NCI-H510A (cell line): Measurements from ENCODE around the gene DAPL1.

Source experiments
- DNase-seq: peaks from one replicate; lab custom pipeline; 2025; lab: John Stamatoyannopoulos, UW

DAPL1 gene

GRCh38 chr2:158795195-158795924 lies at the start of gene DAPL1:
Gene DAPL1, plus strand, starts transcription at chr2:158795317. Its CDS starts 56 bp downstream, at chr2:158795373.
- DNase-seq = peak; percentile 22

- no peak for DNase-seq
Observed at GRCh38 chr2:158745866-158746382, 49.2 kb upstream of the DAPL1 start.

- DNase-seq = no peak
Observed at GRCh38 chr2:158746488-158746887, 48.6 kb upstream of the DAPL1 start.

GRCh38 chr2:158747281-158747680 lies 47.8 kb upstream of the DAPL1 start:
- no peak for DNase-seq

- DNase-seq = no peak
Observed at GRCh38 chr2:158748926-158749590, 46.1 kb upstream of the DAPL1 start.

- no peak for DNase-seq
Observed at GRCh38 chr2:158750458-158751125, 44.5 kb upstream of the DAPL1 start.

- DNase-seq = no peak
Observed at GRCh38 chr2:158753641-158754611, 41.2 kb upstream of the DAPL1 start.

- no peak for DNase-seq
Observed at GRCh38 chr2:158755310-158756087, 39.6 kb upstream of the DAPL1 start.

- no peak for DNase-seq
Observed at GRCh38 chr2:158756331-158756730, 38.8 kb upstream of the DAPL1 start.

- no peak for DNase-seq
Observed at GRCh38 chr2:158756976-158757375, 38.1 kb upstream of the DAPL1 start.

- DNase-seq = no peak
Observed at GRCh38 chr2:158760887-158761286, 34.2 kb upstream of the DAPL1 start.

- no peak for DNase-seq
Observed at GRCh38 chr2:158761621-158762020, 33.5 kb upstream of the DAPL1 start.

- DNase-seq = no peak
Observed at GRCh38 chr2:158762336-158762735, 32.8 kb upstream of the DAPL1 start.

- DNase-seq = no peak
Observed at GRCh38 chr2:158766524-158766923, 28.6 kb upstream of the DAPL1 start.

GRCh38 chr2:158772306-158773078 lies 22.6 kb upstream of the DAPL1 start:
- DNase-seq = no peak

- DNase-seq = no peak
Observed at GRCh38 chr2:158773121-158773520, 22.0 kb upstream of the DAPL1 start.

GRCh38 chr2:158774681-158775080 lies 20.4 kb upstream of the DAPL1 start:
- no peak for DNase-seq

- DNase-seq = no peak
Observed at GRCh38 chr2:158775273-158776027, 19.7 kb upstream of the DAPL1 start.

GRCh38 chr2:158776231-158776630 lies 18.9 kb upstream of the DAPL1 start:
- peak; percentile 20 for DNase-seq
